Erythroblast (primary cell): Measurements from ENCODE around the gene ZNF684.

ENCODE experiments used
- GATA1 ChIP-seq: IDR thresholded peaks from 2 replicates; pipeline ENCODE4 v1.6.1; 2011; ENCODE audit warnings: low read depth, mild to moderate bottlenecking, control low read depth, low read length, moderate library complexity
- POLR2A ChIP-seq: IDR thresholded peaks from 2 replicates; pipeline ENCODE4 v1.6.1; 2011; ENCODE audit warnings: mild to moderate bottlenecking, low read length

GRCh38 chr1:40546957-40547356, 15.5 kb downstream of the ZNF684 start:
- TF ChIP-seq POLR2A, result no peak
- TF ChIP-seq GATA1, result no peak
